HepG2 (cell line): ENCODE results near the gene CARD19. TPM values are rescaled to one million over a fixed set of nuclear protein-coding genes. Genes with fewer than 3 reads are reported as not detected.

Experiments used
- ATM ChIP-seq: fragments of 450-650 bp; IDR thresholded peaks from 2 replicates; pipeline ENCODE4 v1.7.1; 2017; ENCODE audit warnings: mild to moderate bottlenecking, borderline replicate concordance
- CEBPG ChIP-seq: IDR thresholded peaks from 2 replicates; pipeline ENCODE4 v1.6.1; 2016
- DMTF1 ChIP-seq: sonication (generic); formaldehyde crosslinking; IDR thresholded peaks from 2 replicates; pipeline ENCODE4 v1.4.0; 2020; ENCODE audit warnings: mild to moderate bottlenecking, missing genetic modification reagents
- HOXD1 ChIP-seq: sonication (generic); formaldehyde crosslinking; IDR thresholded peaks from 2 replicates; pipeline ENCODE4 v1.5.0; 2020; ENCODE audit warnings: missing genetic modification reagents
- MAFF ChIP-seq: IDR thresholded peaks from 2 replicates; pipeline ENCODE4 v1.6.1; 2011; ENCODE audit warnings: low read depth, low read length, improper control_type of control experiment
- MED1 ChIP-seq: sonication (generic); formaldehyde crosslinking; IDR thresholded peaks from 2 replicates; pipeline ENCODE4 v1.4.0; 2020; ENCODE audit warnings: missing genetic modification reagents
- MZF1 ChIP-seq: sonication (generic); formaldehyde crosslinking; IDR thresholded peaks from 2 replicates; pipeline ENCODE4 v1.8.1; 2023; ENCODE audit warnings: mild to moderate bottlenecking, missing genetic modification reagents, borderline replicate concordance
- PAWR ChIP-seq: sonication (generic); formaldehyde crosslinking; IDR thresholded peaks from 2 replicates; pipeline ENCODE4 v1.4.0; 2020; ENCODE audit warnings: missing genetic modification reagents, mild to moderate bottlenecking, borderline replicate concordance
- PITX1 ChIP-seq: sonication (generic); formaldehyde crosslinking; IDR thresholded peaks from 2 replicates; pipeline ENCODE4 v1.5.1; 2020; ENCODE audit warnings: mild to moderate bottlenecking, missing genetic modification reagents
- POLR2G ChIP-seq: fragments of 200-400 bp; formaldehyde crosslinking; IDR thresholded peaks from 2 replicates; pipeline ENCODE4 v1.6.1; 2018; ENCODE audit warnings: mild to moderate bottlenecking, low read depth, low read length, moderate library complexity
- PRDM15 ChIP-seq: sonication (generic); formaldehyde crosslinking; IDR thresholded peaks from 2 replicates; pipeline ENCODE4 v1.4.0; 2020; ENCODE audit warnings: missing genetic modification reagents
- SMC3 ChIP-seq: IDR thresholded peaks from 2 replicates; pipeline ENCODE4 v1.6.1; 2011; ENCODE audit warnings: low read length, improper control_type of control experiment
- TSC22D2 ChIP-seq: sonication (generic); formaldehyde crosslinking; IDR thresholded peaks from 2 replicates; pipeline ENCODE4 v1.5.1; 2020; ENCODE audit warnings: missing genetic modification reagents, mild to moderate bottlenecking, borderline replicate concordance
- USF2 ChIP-seq, 2 experiments: sonication (generic) in 1 of 2; formaldehyde crosslinking in 1 of 2; IDR thresholded peaks; 2 replicates each; pipeline versions ENCODE4 v1.5.1 to v1.6.1; 2011 to 2020; ENCODE audit warnings: borderline replicate concordance in 1 of 2, low read depth in 1 of 2, low read length in 1 of 2, mild to moderate bottlenecking in 1 of 2, missing genetic modification reagents in 1 of 2, moderate library complexity in 1 of 2
- ZFP36 ChIP-seq: fragments of 150-350 bp; IDR thresholded peaks from 2 replicates; pipeline ENCODE4 v1.6.1; 2018; ENCODE audit warnings: borderline replicate concordance, low read length, low read depth; ENCODE audit not compliant: partially characterized antibody
- ZNF207 ChIP-seq: fragments of 450-650 bp; IDR thresholded peaks from 2 replicates; pipeline ENCODE4 v1.6.1; 2016; ENCODE audit warnings: antibody characterized with exemption, borderline replicate concordance
- ZNF235 ChIP-seq: sonication (generic); formaldehyde crosslinking; IDR thresholded peaks from 2 replicates; pipeline ENCODE4 v1.8.1; 2023; ENCODE audit warnings: mild to moderate bottlenecking, missing genetic modification reagents, borderline replicate concordance
- ZNF253 ChIP-seq: sonication (generic); formaldehyde crosslinking; IDR thresholded peaks from 2 replicates; pipeline ENCODE4 v1.8.0; 2022; ENCODE audit warnings: mild to moderate bottlenecking, missing genetic modification reagents, borderline replicate concordance
- ZNF335 ChIP-seq: sonication (generic); formaldehyde crosslinking; IDR thresholded peaks from 2 replicates; pipeline ENCODE4 v1.4.0; 2020; ENCODE audit warnings: missing genetic modification reagents
- ZNF567 ChIP-seq: sonication (generic); formaldehyde crosslinking; IDR thresholded peaks from 2 replicates; pipeline ENCODE4 v1.8.1; 2023; ENCODE audit warnings: mild to moderate bottlenecking, missing genetic modification reagents, borderline replicate concordance
- ZNF672 ChIP-seq: sonication (generic); formaldehyde crosslinking; IDR thresholded peaks from 2 replicates; pipeline ENCODE4 v1.8.1; 2022; ENCODE audit warnings: missing genetic modification reagents
- ZSCAN30 ChIP-seq: sonication (generic); formaldehyde crosslinking; IDR thresholded peaks from 2 replicates; pipeline ENCODE4 v1.5.0; 2020; ENCODE audit warnings: mild to moderate bottlenecking, missing genetic modification reagents
- polyA plus RNA-seq, 8 experiments: library from polyadenylated mRNA; depleted of rRNA in 3 of 8; stranded (reverse) in 7 of 8; unstranded in 1 of 8; fragments of >200 nt; fragmentation: Illumina TruSeq in 4 of 8; extraction: Trizol in 4 of 8; gene quantifications; 2 replicates each; pipeline versions ENCODE4 v1.2.1 to v1.2.3, GENCODE V29; 2011 to 2016; ENCODE audit warnings: low read depth in 4 of 8, missing spikeins in 1 of 8, mixed read lengths in 1 of 8; ENCODE audit not compliant: insufficient read depth in 1 of 8
- total RNA-seq, 5 experiments: library from RNA; depleted of rRNA; stranded (reverse); fragments of >200 nt; fragmentation: Illumina TruSeq; extraction: Trizol; gene quantifications; 2 replicates each; pipeline ENCODE4 v1.2.3, GENCODE V29; 2016; ENCODE audit warnings: low read depth in 1 of 5

CARD19 gene
- total and polyA plus RNA-seq, 2 of the 13 experiments (the other 11 are each of a cell fraction or from before 2014, with no cell fraction given): 18.4 to 47.2 TPM

- TF ChIP-seq PRDM15 (CRISPR knock-in tag) (no peak), MZF1 (CRISPR knock-in tag) (no peak), TSC22D2 (CRISPR knock-in tag) (0 out of 2 replicates have a peak, but pooled peaks have one; percentile 37), PAWR (CRISPR knock-in tag) (no peak), ZNF335 (0 out of 2 replicates have a peak, but pooled peaks have one; percentile 49), ZNF235 (CRISPR knock-in tag) (no peak), ATM (no peak), MAFF (no peak), ZNF672 (CRISPR knock-in tag) (no peak), HOXD1 (CRISPR knock-in tag) (no peak), ZSCAN30 (CRISPR knock-in tag) (no peak), MED1 (0 out of 2 replicates have a peak, but pooled peaks have one; percentile 17), ZNF207 (no peak), ZNF567 (CRISPR knock-in tag) (no peak), ZNF253 (CRISPR knock-in tag) (no peak), PITX1 (0 out of 2 replicates have a peak, but pooled peaks have one; percentile 30), USF2 (IDR thresholded peaks at IDR 0.05; ENCODE audit: low read depth, low read length) (no peak), USF2 (CRISPR knock-in tag; IDR thresholded peaks at IDR 0.05; ENCODE audit: borderline replicate concordance) (no peak), CEBPG (CRISPR knock-in tag) (no peak), DMTF1 (CRISPR knock-in tag) (no peak), SMC3 (peak; percentile 66; the same call in 1 of the 2 replicates), POLR2G (no peak), ZFP36 (no peak)
Measured at GRCh38 chr9:93159601-93160471, 63.8 kb downstream of the CARD19 start (continued).
